GM12892 (cell line): Measurements from ENCODE around the gene IL1RAPL2.

Source experiments
- POLR2A ChIP-seq: IDR thresholded peaks from 2 replicates; pipeline ENCODE4 v1.6.1; 2011; ENCODE audit warnings: low read depth, low read length, control low read depth
- POLR2AphosphoS5 ChIP-seq: IDR thresholded peaks from 2 replicates; pipeline ENCODE4 v1.6.1; 2011; ENCODE audit warnings: low read depth, low read length, control low read depth

DNA sequence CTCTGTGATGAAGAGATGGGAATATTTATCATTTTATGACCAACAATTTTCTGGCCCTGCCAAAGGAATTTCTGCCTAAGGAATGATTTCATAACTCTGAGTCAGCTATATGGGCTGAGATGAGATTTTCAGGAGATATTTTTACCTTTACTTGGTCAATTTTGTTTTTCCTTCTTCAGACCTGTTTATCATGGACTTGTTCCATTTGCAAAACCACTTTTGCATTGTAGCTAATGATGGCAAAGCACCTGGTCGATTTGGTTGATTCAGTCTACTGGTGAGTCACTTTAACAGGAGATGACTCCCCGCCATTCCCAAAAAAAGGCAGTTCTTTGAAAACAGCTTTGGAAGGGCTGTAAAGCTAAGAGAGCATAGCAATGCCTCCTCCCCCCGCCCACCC lies 601.2 kb downstream of the IL1RAPL2 start:
- TF ChIP-seq POLR2A (no peak), POLR2AphosphoS5 (no peak)
